NCI-H2227 (cell line): ENCODE results near the gene FIS1.
"Not testable (repeated sequence)": the region's sequence is repeated elsewhere in the genome, so short reads cannot be mapped to it uniquely, and the experiment has no call there.

Experiments
- DNase-seq: peaks from one replicate; lab custom pipeline; 2025; ENCODE audit not compliant: unreplicated experiment; lab: John Stamatoyannopoulos, UW

The FIS1 gene

DNA sequence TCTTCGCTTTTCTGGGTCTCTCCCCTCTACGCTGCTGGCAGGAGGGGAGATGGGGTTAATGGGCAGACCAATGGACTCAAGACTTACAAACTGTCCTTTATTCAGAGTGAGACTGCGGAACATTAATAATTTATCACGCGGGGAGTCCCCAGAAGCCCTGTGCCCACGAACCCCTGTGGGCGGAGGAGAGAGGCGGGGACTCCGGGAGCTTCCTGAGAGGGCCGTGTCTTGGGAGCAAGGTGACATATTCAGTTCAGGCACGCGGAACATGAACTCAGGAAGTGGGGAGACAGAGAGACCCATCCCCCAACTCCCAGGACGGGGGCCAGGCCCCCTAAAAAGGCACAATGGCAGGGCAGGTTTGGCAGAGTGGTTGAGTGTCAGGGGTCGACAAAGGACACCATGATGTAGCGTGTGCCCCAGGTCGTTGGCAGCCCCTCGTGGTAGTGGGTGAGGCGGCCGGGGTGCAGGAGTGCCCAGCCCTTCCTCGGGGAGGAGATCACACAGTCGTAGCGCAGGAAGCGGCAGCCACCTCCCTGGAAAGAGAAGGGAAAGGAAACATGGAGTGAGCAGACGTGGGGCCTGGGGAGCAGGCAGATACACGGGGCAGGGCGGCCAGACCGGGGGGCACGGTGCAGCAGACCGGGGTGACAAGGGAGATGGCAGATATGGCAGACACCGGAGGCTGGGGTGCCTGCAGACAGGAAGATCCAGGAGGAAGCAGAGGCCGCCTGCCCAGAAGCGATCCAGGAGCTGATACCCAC, 38.8 kb downstream of the FIS1 start:
- no peak for DNase-seq

DNA sequence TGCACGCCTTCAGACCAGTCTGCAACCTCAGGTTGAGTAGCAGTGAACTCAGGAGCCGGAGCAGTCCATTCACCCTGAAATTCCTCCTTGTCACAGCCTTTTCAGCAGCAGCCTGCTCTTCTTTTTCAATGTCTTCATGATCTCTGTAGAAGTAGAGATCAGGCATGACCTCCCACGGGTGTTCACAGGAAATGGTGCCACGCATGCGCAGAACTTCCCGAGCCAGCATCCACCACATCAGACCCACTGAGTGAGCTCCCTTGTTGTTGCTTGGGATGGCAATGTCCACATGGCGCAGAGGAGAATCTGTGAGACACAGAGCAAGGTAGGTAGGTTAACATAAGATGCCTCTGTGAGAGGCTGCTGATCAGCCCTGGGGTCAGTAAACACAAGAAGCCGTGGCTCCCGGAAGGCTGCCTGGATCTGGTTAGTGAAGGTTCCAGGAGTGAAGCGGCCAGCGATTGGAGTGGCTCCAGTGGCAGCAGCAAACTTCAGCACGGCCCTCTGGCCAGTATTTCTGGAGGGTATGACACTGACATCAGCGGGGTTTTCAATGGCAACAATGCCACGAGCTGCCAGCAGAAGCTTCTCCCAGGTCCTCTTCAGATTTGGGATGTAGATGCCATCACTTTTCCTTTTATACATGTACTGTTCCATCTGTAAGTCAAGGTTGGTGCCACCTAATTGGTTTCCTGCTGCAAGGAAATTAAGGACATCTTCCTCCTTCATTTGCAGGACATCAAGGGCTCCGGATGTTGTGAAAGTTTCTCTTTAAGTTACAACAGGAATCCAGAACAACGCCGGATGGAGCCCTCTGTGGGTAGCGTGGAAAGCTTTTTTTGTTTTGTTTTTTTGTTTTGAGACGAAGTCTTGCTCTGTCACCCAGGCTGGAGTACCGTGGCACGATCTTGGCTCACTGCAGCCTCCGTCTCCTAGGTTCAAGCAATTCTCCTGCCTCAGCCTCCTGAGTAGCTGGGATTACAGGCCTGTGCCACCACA, 40.8 kb downstream of the FIS1 start:
- DNase-seq: not testable (repeated sequence)

DNA sequence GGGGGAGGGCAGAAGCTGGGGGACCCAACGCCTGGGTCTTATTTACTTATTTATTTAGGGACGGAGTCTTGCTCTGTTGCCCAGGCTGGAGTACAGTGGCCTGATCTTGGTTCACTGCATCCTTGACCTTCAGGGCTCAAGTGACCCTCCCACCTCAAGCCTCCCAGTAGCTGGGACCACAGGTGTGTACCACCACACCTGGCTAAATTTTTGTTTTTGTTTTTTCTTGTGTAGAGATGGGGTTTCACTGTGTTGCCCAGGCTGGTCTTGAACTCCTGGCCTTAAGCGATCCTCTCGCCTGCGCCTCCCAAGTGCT, 42.3 kb downstream of the FIS1 start:
- DNase-seq: no peak

DNA sequence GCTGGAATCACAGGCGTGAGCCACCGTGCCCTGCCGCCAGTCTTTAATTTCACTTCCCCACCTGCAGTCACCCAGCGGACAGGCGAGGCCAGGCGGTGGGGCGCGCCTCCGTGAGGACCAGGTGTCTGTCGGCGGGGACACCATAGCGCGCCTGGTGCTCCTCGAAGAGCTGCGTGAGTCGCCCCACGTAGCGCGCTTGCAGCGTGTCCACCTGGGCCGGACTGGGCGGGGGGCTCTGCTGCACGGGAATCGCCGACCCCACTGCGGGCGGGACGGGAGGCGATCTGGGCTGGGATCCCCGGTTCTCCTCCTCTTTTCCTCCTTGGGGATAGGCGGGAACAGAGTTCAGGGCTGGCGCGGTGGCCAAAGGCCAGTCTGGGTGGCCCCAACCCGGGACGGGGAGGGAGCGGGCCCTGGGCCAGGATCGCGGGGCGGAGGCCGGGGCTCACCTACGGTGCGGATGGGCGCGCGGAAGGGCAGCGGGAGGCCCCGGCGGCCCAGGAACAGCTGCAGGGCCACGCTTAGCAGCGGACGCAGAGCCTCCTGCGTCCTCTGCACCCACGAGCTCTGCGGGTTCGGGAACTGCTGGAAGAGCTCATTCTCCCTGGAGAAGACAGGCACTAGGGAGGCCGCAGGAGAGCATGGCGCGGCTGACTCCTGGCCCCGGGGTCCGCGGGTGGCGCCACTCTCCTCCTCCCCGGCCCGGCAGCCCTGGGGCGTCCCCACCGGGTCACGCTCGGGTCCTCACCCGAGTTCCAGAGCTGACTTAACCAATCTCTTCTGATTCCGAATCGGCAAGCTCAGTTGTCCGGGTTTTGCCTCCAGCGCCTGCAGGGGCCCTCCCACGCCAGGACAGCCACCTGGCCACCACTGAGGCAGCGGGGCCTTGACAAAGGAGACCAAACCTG, 42.9 kb downstream of the FIS1 start:
- no peak for DNase-seq

DNA sequence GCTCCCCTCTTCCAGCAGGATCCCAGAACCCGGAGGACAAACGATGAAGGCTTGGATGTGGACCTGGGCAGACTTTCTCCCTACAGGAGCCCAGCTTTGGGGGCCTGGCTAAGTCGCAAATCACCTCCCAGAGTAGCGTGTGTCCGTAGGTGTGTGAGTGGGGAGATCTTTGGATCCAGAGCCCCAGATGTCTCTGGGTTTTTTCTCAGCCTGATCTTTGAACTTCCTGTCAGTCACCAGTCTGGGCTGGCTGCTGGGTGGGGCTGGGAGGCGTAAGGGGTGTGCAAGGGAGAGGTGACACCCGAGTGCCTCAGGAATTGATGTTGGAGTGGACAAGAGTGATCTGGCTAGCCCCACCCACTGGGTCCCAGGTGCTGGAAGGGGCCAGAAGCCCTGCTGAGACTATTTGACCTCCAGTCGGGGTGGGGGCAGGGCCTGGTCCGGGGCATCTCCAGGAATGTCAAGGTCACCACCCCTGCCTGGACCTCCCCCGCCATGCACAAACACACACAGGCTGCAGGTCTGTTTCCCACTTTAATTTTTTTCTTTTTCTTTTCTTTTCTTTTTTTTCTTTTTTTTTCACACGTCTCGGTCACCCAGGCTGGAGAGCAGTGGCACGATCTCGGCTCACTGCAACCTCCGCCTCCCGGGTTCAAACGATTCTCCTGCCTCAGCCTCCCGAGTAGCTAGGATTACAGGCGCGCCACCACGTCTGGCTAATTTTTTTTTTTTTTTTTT, 43.9 kb downstream of the FIS1 start, which contains the start of gene MOGAT3:
MOGAT3 (minus strand) TSS at position 175 of the 738 bp plus-strand sequence. CDS start 182 bp downstream, outside the sequence.
- no peak for DNase-seq

DNA sequence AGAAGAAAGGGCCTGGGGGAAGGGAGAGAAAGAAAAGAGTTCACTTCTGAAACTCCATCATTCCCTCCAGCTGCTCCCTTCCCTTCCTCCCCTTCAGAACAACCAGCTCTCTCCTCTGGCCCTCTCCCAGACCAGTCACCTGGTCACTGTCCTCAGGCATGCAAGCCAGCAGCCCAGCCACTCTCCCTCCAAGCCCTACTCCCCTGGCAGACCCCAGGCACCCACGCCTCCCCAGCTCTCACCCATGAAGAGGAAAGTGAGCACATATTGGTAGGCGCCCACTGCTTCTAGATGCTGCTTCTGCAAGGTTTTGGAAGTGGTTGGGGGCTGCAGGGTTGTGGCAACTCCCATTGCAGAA, 44.4 kb downstream of the FIS1 start:
- no peak for DNase-seq

DNA sequence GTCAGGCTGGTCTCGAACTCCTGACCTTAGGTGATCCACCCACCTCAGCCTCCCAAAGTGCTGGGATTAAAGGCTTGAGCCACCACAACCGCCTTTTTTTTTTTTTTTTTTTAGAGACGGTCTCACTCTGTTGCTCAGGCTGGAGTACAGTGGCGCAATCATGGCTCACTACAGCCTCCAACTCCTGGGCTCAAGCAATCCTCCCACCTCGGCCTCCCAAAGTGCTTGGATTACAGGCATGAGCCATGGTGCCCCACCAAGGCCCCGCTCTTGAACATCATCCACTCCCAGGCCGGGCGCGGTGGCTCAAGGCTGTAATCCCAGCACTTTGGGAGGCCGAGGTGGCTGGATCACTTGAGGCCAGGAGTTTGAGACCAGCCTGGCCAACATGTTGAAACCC, 45.4 kb downstream of the FIS1 start:
- not testable (repeated sequence) for DNase-seq

DNA sequence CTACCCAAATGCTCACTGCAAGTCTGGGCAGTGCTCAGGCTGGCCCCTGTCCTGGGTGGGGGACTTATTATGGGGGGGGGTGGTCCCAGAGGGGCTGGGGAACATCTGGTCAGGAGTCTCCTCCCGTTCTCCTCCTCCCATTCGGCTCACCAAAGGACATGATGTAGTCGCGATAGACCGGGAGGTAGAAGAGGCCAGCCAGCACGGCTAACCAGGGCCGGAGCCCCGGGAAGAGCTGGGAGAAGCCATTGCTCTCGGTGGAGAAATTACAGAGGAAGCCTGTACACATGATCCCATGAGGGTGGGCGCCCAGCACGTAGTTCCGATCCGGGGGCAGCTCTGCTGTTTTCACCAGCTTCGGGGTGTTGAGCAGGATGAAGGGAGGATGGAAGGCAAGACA, 46.4 kb downstream of the FIS1 start:
- no peak for DNase-seq

DNA sequence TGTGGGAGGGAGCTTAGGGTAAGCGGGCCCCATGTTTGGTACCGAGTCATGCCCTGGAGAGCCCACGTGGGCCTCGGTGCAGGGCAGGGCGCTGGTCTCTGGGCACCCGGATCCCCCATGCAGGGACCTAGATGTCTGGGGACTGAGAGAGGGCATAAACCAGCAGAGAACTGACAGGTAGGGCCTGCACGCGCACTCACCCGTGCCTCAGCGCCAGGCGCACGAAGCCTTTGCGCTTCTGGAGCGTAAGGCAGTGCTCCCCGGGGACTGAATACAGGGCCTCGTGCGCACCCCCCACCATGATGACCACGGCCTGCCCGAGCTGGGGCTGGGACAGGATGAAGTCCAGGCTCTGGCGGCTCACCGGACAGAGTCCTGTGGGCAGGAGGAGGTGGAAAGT, 46.9 kb downstream of the FIS1 start:
- DNase-seq: no peak

DNA sequence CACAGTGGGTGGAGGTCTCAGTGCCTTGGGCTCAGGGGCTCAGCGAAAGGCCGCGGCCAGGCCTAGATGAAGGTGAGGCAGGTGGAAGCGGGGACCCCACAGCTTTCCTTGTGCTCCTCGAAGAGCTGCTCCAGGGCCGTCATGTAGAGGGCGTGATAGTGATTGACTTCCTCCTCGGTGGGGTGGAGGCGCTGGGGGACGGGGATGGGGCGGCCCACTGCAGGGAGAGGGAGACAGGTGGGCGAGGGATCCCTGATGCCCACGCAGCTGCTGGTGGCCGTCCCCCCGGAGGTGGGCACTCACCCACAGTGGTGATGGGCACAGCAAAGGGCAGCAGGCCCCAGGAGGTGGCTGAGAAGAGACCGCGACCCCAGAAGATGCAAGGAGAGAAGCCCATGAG, 49.0 kb downstream of the FIS1 start:
- no peak for DNase-seq
